IMR-90 (cell line): ENCODE data around the gene IFI30. TPM values are rescaled to one million over a fixed set of nuclear protein-coding genes. Genes with fewer than 3 reads are reported as not detected.

Experiments
- ATAC-seq: fragments of 200-7000 bp; cut with Tn5 transposase; 2 replicates; pipeline ENCODE4 v1.9.1; 2020; ENCODE audit warnings: low read depth, mild to moderate bottlenecking, moderate library complexity
- BruUV-seq: library from RNA; stranded (reverse); fragments of 400-500 nt; replicated peaks from 2 replicates; lab custom pipeline; 2021; lab: Mats Ljungman, UMichigan
- CTCF ChIA-PET: fragments of 300-600 bp; formaldehyde crosslinking; extraction: SDS; loops from one replicate; lab custom pipeline; 2021; ENCODE audit warnings: antibody characterized with exemption; lab: Yijun Ruan, JAX
- POLR2A ChIA-PET: fragments of 300-600 bp; sonication (Branson Sonifier 250); formaldehyde crosslinking; loops from one replicate; lab custom pipeline; 2022; ENCODE audit warnings: antibody characterized with exemption; ENCODE audit not compliant: unreplicated experiment; lab: Charles Lee
- DNase-seq: peaks from one replicate; pipeline ENCODE4 v3.0.0; 2013
- H2AFZ ChIP-seq: replicated peaks from 2 replicates; pipeline ENCODE3; 2013; ENCODE audit warnings: low read length, mild to moderate bottlenecking; ENCODE audit not compliant: poor library complexity
- H2AK5ac ChIP-seq: 2 replicates; pipeline ENCODE4 v1.6.1; 2013; ENCODE audit warnings: low read depth, low read length, inconsistent platforms
- H2AK9ac ChIP-seq: replicated peaks from 2 replicates; pipeline ENCODE3; 2013; ENCODE audit warnings: mild to moderate bottlenecking, low read depth, low read length, moderate library complexity; ENCODE audit not compliant: poor library complexity
- H2BK120ac ChIP-seq: 2 replicates; pipeline ENCODE4 v1.6.1; 2013; ENCODE audit warnings: low read depth, low read length, inconsistent platforms
- H2BK15ac ChIP-seq: 3 replicates; pipeline ENCODE4 v1.6.1; 2013; ENCODE audit warnings: low read depth, low read length, inconsistent platforms
- H2BK20ac ChIP-seq: 2 replicates; pipeline ENCODE4 v1.6.1; 2013; ENCODE audit warnings: low read depth, mild to moderate bottlenecking, inconsistent platforms, low read length, moderate library complexity
- H2BK5ac ChIP-seq: 2 replicates; pipeline ENCODE4 v1.6.1; 2013; ENCODE audit warnings: mild to moderate bottlenecking, low read depth, low read length, inconsistent platforms; ENCODE audit not compliant: poor library complexity, severe bottlenecking
- H3K14ac ChIP-seq: replicated peaks from 2 replicates; pipeline ENCODE4 v1.6.1; 2013; ENCODE audit warnings: low read depth, low read length, inconsistent platforms
- H3K18ac ChIP-seq: 2 replicates; pipeline ENCODE4 v1.6.1; 2013; ENCODE audit warnings: low read depth, low read length, control low read depth
- H3K23ac ChIP-seq: 2 replicates; pipeline ENCODE4 v1.6.1; 2013; ENCODE audit warnings: low read depth, low read length, inconsistent platforms
- H3K27ac ChIP-seq: 2 replicates; pipeline ENCODE4 v1.5.1; 2013; ENCODE audit warnings: mild to moderate bottlenecking, control low read depth, low read length; ENCODE audit not compliant: insufficient read depth
- H3K27me3 ChIP-seq: 2 replicates; pipeline ENCODE4 v1.6.1; 2013; ENCODE audit warnings: low read length; ENCODE audit not compliant: control insufficient read depth, insufficient read depth
- H3K36me3 ChIP-seq: 2 replicates; pipeline ENCODE4 v1.6.1; 2013; ENCODE audit warnings: low read length, mixed read lengths; ENCODE audit not compliant: control insufficient read depth, insufficient read depth
- H3K4ac ChIP-seq: 2 replicates; pipeline ENCODE4 v1.6.1; 2013; ENCODE audit warnings: low read depth, low read length, inconsistent platforms
- H3K4me1 ChIP-seq: 2 replicates; pipeline ENCODE4 v1.6.1; 2013; ENCODE audit warnings: low read length, mixed read lengths; ENCODE audit not compliant: control insufficient read depth, insufficient read depth
- H3K4me2 ChIP-seq: 2 replicates; pipeline ENCODE4 v1.6.1; 2013; ENCODE audit warnings: low read depth, mild to moderate bottlenecking, control low read depth, low read length, moderate library complexity
- H3K4me3 ChIP-seq: 2 replicates; pipeline ENCODE4 v1.5.1; 2013; ENCODE audit warnings: low read depth, mild to moderate bottlenecking, control low read depth, low read length, moderate library complexity; ENCODE audit not compliant: insufficient read depth
- H3K56ac ChIP-seq: 2 replicates; pipeline ENCODE4 v1.6.1; 2013; ENCODE audit warnings: low read length, inconsistent platforms; ENCODE audit not compliant: insufficient read depth; ENCODE audit errors: extremely low read depth
- H3K79me1 ChIP-seq, 2 experiments: 2 replicates each; pipeline ENCODE4 v1.6.1; 2013; ENCODE audit warnings: low read length in 2 of 2, inconsistent platforms in 1 of 2, low read depth in 1 of 2
- H3K9ac ChIP-seq: 2 replicates; pipeline ENCODE4 v1.6.1; 2013; ENCODE audit warnings: low read depth, low read length, control low read depth
- H3K9me1 ChIP-seq: 2 replicates; pipeline ENCODE4 v1.6.1; 2013; ENCODE audit warnings: low read length, inconsistent platforms; ENCODE audit not compliant: insufficient read depth
- H3K9me3 ChIP-seq: 2 replicates; pipeline ENCODE4 v1.6.1; 2013; ENCODE audit warnings: low read length; ENCODE audit not compliant: control insufficient read depth, insufficient read depth
- H4K20me1 ChIP-seq: 2 replicates; pipeline ENCODE4 v1.6.1; 2013; ENCODE audit warnings: low read length, inconsistent platforms; ENCODE audit not compliant: insufficient read depth
- H4K5ac ChIP-seq: 2 replicates; pipeline ENCODE4 v1.6.1; 2013; ENCODE audit warnings: mild to moderate bottlenecking, low read depth, low read length, control low read depth
- H4K8ac ChIP-seq, 2 experiments: 2 replicates each; pipeline ENCODE4 v1.6.1; 2013; ENCODE audit warnings: low read depth in 2 of 2, low read length in 2 of 2, control low read depth in 1 of 2, inconsistent platforms in 1 of 2
- H4K91ac ChIP-seq: 2 replicates; pipeline ENCODE4 v1.6.1; 2013; ENCODE audit warnings: low read depth, low read length, inconsistent platforms; ENCODE audit not compliant: insufficient read depth
- CEBPB ChIP-seq: IDR thresholded peaks from 2 replicates; pipeline ENCODE4 v1.6.1; 2012; ENCODE audit warnings: low read depth, low read length, improper control_type of control experiment
- CHD1 ChIP-seq: IDR thresholded peaks from 2 replicates; pipeline ENCODE4 v1.6.1; 2012; ENCODE audit warnings: low read depth, low read length, improper control_type of control experiment
- FOS ChIP-seq: fragments of 150-350 bp; IDR thresholded peaks from 2 replicates; pipeline ENCODE4 v1.6.1; 2016; ENCODE audit warnings: low read depth, low read length
- MAFK ChIP-seq: IDR thresholded peaks from 2 replicates; pipeline ENCODE4 v1.6.1; 2012; ENCODE audit warnings: low read depth, low read length, improper control_type of control experiment
- MXI1 ChIP-seq: IDR thresholded peaks from 2 replicates; pipeline ENCODE4 v1.6.1; 2012; ENCODE audit warnings: low read depth, mild to moderate bottlenecking, low read length, moderate library complexity, borderline replicate concordance
- NFE2L2 ChIP-seq: fragments of 150-350 bp; IDR thresholded peaks from 2 replicates; pipeline ENCODE4 v1.6.1; 2016; ENCODE audit warnings: low read depth, mild to moderate bottlenecking, low read length
- POLR2A ChIP-seq: IDR thresholded peaks from 2 replicates; pipeline ENCODE4 v1.6.1; 2012; ENCODE audit warnings: mild to moderate bottlenecking, low read depth, low read length
- SMC3 ChIP-seq: fragments of 150-350 bp; IDR thresholded peaks from 2 replicates; pipeline ENCODE4 v1.6.1; 2016; ENCODE audit warnings: low read depth, mild to moderate bottlenecking, antibody characterized with exemption, low read length, moderate library complexity
- WGBS, 2 experiments: methylation state at CpG; one replicate each; pipeline versions ENCODE4 v1.1.5 to v1.1.7; 2013; ENCODE audit warnings: missing lambda C conversion rate in 2 of 2; ENCODE audit not compliant: insufficient read length in 1 of 2; ENCODE audit errors: extremely low coverage in 2 of 2; 5-methylcytosine and 5-hydroxymethylcytosine counted together
- dilution Hi-C: fragments of 300-500 bp; cut with HindIII; formaldehyde crosslinking; loops from one replicate; pipeline ENCODE4 v1.14.3; 2018; ENCODE audit warnings: low sequenced_read_pairs; ENCODE audit not compliant: unreplicated experiment
- in situ Hi-C: fragments of 300-500 bp; cut with MboI; formaldehyde crosslinking; loops from 3 replicates; pipeline ENCODE4 v1.14.3; 2019; ENCODE audit warnings: low sequenced_read_pairs, inconsistent platforms, mixed read lengths
- intact Hi-C: fragments of 100-400 bp; cut with micrococcal nuclease; formaldehyde crosslinking; loops from 2 replicates; pipeline ENCODE4 v1.10.0; 2022
- polyA plus RNA-seq, 3 experiments: library from polyadenylated mRNA; depleted of rRNA; stranded (reverse); fragments of >200 nt; gene quantifications; 2 replicates each; pipeline ENCODE4 v1.2.3, GENCODE V29; 2012; ENCODE audit warnings: low replicate concordance in 1 of 3
- total RNA-seq: library from RNA; depleted of rRNA; stranded (reverse); fragments of >200 nt; gene quantifications from 2 replicates; pipeline ENCODE4 v1.2.3, GENCODE V29; 2012
- TF ChIP-seq, protein P1 (sequence below): fragments of 150-350 bp; IDR thresholded peaks from 2 replicates; pipeline ENCODE4 v1.6.1; 2017; ENCODE audit warnings: mild to moderate bottlenecking, antibody characterized with exemption, low read length, low read depth
- TF ChIP-seq, protein P2 (sequence below): fragments of 150-350 bp; IDR thresholded peaks from 2 replicates; pipeline ENCODE4 v1.6.1; 2016; ENCODE audit warnings: low read depth, mild to moderate bottlenecking, low read length, moderate library complexity, borderline replicate concordance

Gene IFI30
- total and polyA plus RNA-seq, 2 of the 4 experiments (the other 2 are of a cell fraction) = 2.3 TPM

DNA sequence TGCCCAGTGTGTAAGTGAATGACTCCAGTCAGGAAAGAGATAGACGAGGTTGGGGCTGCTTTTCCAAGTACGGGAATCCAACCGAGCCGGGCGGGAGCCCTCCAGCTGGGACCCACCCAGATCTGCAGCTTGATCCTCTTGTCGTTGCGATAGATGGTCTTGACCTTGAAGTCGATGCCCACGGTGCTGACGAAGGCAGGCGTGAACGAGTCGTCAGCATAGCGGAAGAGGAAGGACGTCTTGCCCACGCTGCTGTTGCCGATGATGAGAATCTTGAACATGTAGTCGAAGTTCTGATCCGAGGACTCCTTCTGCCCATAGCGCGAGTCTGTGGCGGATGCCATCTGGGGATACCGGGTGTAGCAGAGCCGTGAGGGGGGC, 28.8 kb downstream of the IFI30 start:
- CTCF ChIA-PET = no interaction called here
- H3K4me2 ChIP-seq = peak overlapping the region; percentile 98; the same call in 1 of the 2 replicates
- in situ Hi-C loops = no loop called here

More for the DNA sequence above, 28.8 kb downstream of the IFI30 start:
- no peak overlapping the region for H3K4ac ChIP-seq
- peaks cover 9% of the 10 kb centered on the region; the same call in 1 of the 2 replicates for H3K9me1 ChIP-seq
- no peak overlapping the region for H3K18ac ChIP-seq
- DNase-seq (no peak), ATAC-seq (no peak)
- H3K9ac ChIP-seq = no peak overlapping the region
- no peak overlapping the region for H3K4me3 ChIP-seq
- no peak overlapping the region for H3K23ac ChIP-seq
- no peak overlapping the region for H4K5ac ChIP-seq
- peaks cover 14% of the 10 kb centered on the region for H3K4me1 ChIP-seq
- no peak overlapping the region for H3K14ac ChIP-seq
- H3K79me1 ChIP-seq = peaks cover 4 to 45% of the 10 kb centered on the region in 2 experiments
- no peaks in the 10 kb centered on the region for H3K9me3 ChIP-seq
- BruUV-seq = no TSS peak
- H3K27me3 ChIP-seq = no peaks in the 10 kb centered on the region
- peaks cover 22% of the 10 kb centered on the region for H3K36me3 ChIP-seq
- H4K8ac ChIP-seq = 0 out of 4 replicates have a peak overlapping the region, but pooled peaks of 1 of the 2 experiments have one; percentile 12
- H2BK120ac ChIP-seq = no peak overlapping the region
- POLR2A ChIA-PET = no interaction called here
- 85% methylated on average over 17 of the region's 24 CpGs; no CpG with 5 or more reads in 1 of the 2 experiments for WGBS, 2 experiments
- H3K27ac ChIP-seq = no peak overlapping the region
- H4K91ac ChIP-seq = no peak overlapping the region
- H2AFZ ChIP-seq = peak overlapping the region; percentile 94
- peaks cover 11% of the 10 kb centered on the region; the same call in 1 of the 2 replicates for H4K20me1 ChIP-seq
- H2BK5ac ChIP-seq = no peak overlapping the region
- intact Hi-C loops = loop anchor here (1.0 to 10.0 kb wide), 3 partner anchors 49 to 212 kb away; partner anchors contain the start of genes LSM4 and SSBP4
- H2BK20ac ChIP-seq = no peak overlapping the region
- TF ChIP-seq NFE2L2 (no peak), SMC3 (no peak), CHD1 (no peak), MXI1 (no peak), MAFK (no peak), FOS (no peak), POLR2A (no peak), CEBPB (no peak)
- TF ChIP-seq, protein P1, sequence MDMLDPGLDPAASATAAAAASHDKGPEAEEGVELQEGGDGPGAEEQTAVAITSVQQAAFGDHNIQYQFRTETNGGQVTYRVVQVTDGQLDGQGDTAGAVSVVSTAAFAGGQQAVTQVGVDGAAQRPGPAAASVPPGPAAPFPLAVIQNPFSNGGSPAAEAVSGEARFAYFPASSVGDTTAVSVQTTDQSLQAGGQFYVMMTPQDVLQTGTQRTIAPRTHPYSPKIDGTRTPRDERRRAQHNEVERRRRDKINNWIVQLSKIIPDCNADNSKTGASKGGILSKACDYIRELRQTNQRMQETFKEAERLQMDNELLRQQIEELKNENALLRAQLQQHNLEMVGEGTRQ = no peak
- TF ChIP-seq, protein P2, sequence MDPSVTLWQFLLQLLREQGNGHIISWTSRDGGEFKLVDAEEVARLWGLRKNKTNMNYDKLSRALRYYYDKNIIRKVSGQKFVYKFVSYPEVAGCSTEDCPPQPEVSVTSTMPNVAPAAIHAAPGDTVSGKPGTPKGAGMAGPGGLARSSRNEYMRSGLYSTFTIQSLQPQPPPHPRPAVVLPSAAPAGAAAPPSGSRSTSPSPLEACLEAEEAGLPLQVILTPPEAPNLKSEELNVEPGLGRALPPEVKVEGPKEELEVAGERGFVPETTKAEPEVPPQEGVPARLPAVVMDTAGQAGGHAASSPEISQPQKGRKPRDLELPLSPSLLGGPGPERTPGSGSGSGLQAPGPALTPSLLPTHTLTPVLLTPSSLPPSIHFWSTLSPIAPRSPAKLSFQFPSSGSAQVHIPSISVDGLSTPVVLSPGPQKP = no peak
- no peak overlapping the region for H3K56ac ChIP-seq
- dilution Hi-C loops = no loop called here
- H2AK5ac ChIP-seq = peak overlapping the region; percentile 68; the same call in 1 of the 2 replicates
- no peak overlapping the region for H2BK15ac ChIP-seq
- peak overlapping the region; percentile 48 for H2AK9ac ChIP-seq
